Mesenchymal stem cell (in vitro differentiated cells and primary cell): ENCODE measurements around the gene AGAP1.

Experiments
- DNase-seq: peaks from one replicate; pipeline ENCODE4 v3.0.0-alpha.2; 2013
- H2AFZ ChIP-seq: one replicate; pipeline ENCODE4 v1.6.1; 2013; ENCODE audit warnings: low read depth, mild to moderate bottlenecking, control low read depth, inconsistent platforms, low read length, moderate library complexity
- H2AK5ac ChIP-seq: 2 replicates; pipeline ENCODE4 v1.6.1; 2013; ENCODE audit warnings: low read length, moderate library complexity, mild to moderate bottlenecking, inconsistent platforms; ENCODE audit not compliant: severe bottlenecking
- H2BK120ac ChIP-seq: one replicate; pipeline ENCODE4 v1.6.1; 2013; ENCODE audit warnings: low read depth, mild to moderate bottlenecking, inconsistent platforms, low read length, moderate library complexity
- H2BK12ac ChIP-seq, 2 experiments: one replicate each; pipeline ENCODE4 v1.6.1; 2013; ENCODE audit warnings: inconsistent platforms in 2 of 2, low read length in 2 of 2, mild to moderate bottlenecking in 2 of 2, moderate library complexity in 2 of 2, control low read depth in 1 of 2
- H2BK15ac ChIP-seq: one replicate; pipeline ENCODE4 v1.6.1; 2013; ENCODE audit warnings: mild to moderate bottlenecking, low read depth, inconsistent platforms; ENCODE audit not compliant: poor library complexity, severe bottlenecking
- H2BK5ac ChIP-seq: 2 replicates; pipeline ENCODE4 v1.6.1; 2013; ENCODE audit warnings: low read depth, mild to moderate bottlenecking, low read length, control low read depth, inconsistent platforms; ENCODE audit not compliant: poor library complexity, severe bottlenecking
- H3K14ac ChIP-seq, 2 experiments: one replicate each; pipeline ENCODE4 v1.6.1; 2013; ENCODE audit warnings: inconsistent platforms in 2 of 2, low read length in 2 of 2, control low read depth in 1 of 2, mild to moderate bottlenecking in 1 of 2, moderate library complexity in 1 of 2
- H3K18ac ChIP-seq, 2 experiments: one replicate each; pipeline ENCODE4 v1.6.1; 2013; ENCODE audit warnings: inconsistent platforms in 2 of 2, low read length in 2 of 2, control low read depth in 1 of 2, low read depth in 1 of 2, mild to moderate bottlenecking in 1 of 2
- H3K23ac ChIP-seq, 2 experiments: one replicate each; pipeline ENCODE4 v1.6.1; 2013; ENCODE audit warnings: inconsistent platforms in 2 of 2, low read length in 2 of 2, mild to moderate bottlenecking in 2 of 2, moderate library complexity in 2 of 2, control low read depth in 1 of 2
- H3K27ac ChIP-seq: 2 replicates; pipeline ENCODE4 v1.5.1; 2013; ENCODE audit warnings: mild to moderate bottlenecking, moderate library complexity, low read length, control low read depth, inconsistent platforms; ENCODE audit not compliant: poor library complexity, severe bottlenecking
- H3K27me3 ChIP-seq, 2 experiments: 2 replicates each; pipeline versions ENCODE4 v1.6.1 to v1.7.0; 2013; ENCODE audit warnings: low read length in 2 of 2, mild to moderate bottlenecking in 2 of 2, moderate library complexity in 2 of 2, control low read depth in 1 of 2, inconsistent platforms in 1 of 2; ENCODE audit not compliant: control insufficient read depth in 1 of 2, insufficient read depth in 1 of 2
- H3K36me3 ChIP-seq, 2 experiments: 2 replicates each; pipeline versions ENCODE4 v1.6.1 to v1.7.0; 2013; ENCODE audit warnings: low read length in 2 of 2, control low read depth in 1 of 2, inconsistent platforms in 1 of 2, low read depth in 1 of 2, mild to moderate bottlenecking in 1 of 2; ENCODE audit not compliant: insufficient read depth in 2 of 2, control insufficient read depth in 1 of 2
- H3K4ac ChIP-seq, 2 experiments: one replicate each; pipeline ENCODE4 v1.6.1; 2013; ENCODE audit warnings: inconsistent platforms in 2 of 2, low read length in 2 of 2, mild to moderate bottlenecking in 2 of 2, moderate library complexity in 2 of 2, control low read depth in 1 of 2, low read depth in 1 of 2
- H3K4me1 ChIP-seq: 2 replicates; pipeline ENCODE4 v1.6.1; 2013; ENCODE audit warnings: low read depth, low read length, control low read depth; ENCODE audit not compliant: control insufficient read depth, insufficient read depth
- H3K4me2 ChIP-seq: 2 replicates; pipeline ENCODE4 v1.6.1; 2013; ENCODE audit warnings: low read length, mild to moderate bottlenecking, inconsistent platforms; ENCODE audit not compliant: poor library complexity, severe bottlenecking
- H3K4me3 ChIP-seq, 2 experiments: 2 replicates each; pipeline versions ENCODE4 v1.5.1 to v1.7.0; 2013; ENCODE audit warnings: low read length in 2 of 2, mild to moderate bottlenecking in 2 of 2, control low read depth in 1 of 2, low read depth in 1 of 2; ENCODE audit not compliant: insufficient read depth in 1 of 2
- H3K79me1 ChIP-seq: replicated peaks from 2 replicates; pipeline ENCODE4 v1.6.1; 2013; ENCODE audit warnings: mild to moderate bottlenecking, control low read depth, low read length, inconsistent platforms; ENCODE audit not compliant: poor library complexity, severe bottlenecking
- H3K9ac ChIP-seq: 2 replicates; pipeline ENCODE4 v1.7.0; 2013; ENCODE audit warnings: mild to moderate bottlenecking, low read length, moderate library complexity
- H3K9me3 ChIP-seq: 2 replicates; pipeline ENCODE4 v1.7.0; 2013; ENCODE audit warnings: mild to moderate bottlenecking, low read length; ENCODE audit not compliant: control insufficient read depth
- H4K8ac ChIP-seq: one replicate; pipeline ENCODE4 v1.6.1; 2013; ENCODE audit warnings: inconsistent platforms, mild to moderate bottlenecking, low read length, moderate library complexity
- H4K91ac ChIP-seq: one replicate; pipeline ENCODE4 v1.6.1; 2013; ENCODE audit warnings: mild to moderate bottlenecking, low read length, inconsistent platforms
- WGBS: methylation state at CpG from one replicate; pipeline ENCODE4 v1.1.7; 2013; ENCODE audit warnings: mixed read lengths; 5-methylcytosine and 5-hydroxymethylcytosine counted together

AGAP1 gene

DNA sequence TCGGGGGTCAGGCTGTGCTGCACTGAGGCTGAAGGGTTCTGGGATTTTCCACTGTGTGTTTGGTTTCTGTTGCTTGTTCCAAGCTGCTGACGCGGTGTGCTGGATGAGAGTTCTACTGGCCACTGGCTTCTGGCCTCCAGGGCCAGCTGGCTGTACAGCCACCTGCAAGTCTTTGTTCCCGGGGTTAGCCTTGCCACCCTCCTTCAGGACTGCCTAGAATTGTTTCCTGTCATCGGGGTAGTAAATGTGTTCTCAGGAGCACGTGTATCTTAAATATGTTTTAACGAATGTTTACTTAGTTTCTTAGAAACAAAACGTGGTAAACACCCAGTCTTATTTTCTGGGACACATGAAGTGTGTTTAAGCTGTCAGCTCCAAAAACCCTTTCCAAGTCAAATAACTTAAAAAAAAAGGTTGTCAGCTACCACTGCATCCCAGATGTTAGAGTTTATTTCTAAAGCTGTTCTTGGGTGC lies 231.2 kb downstream of the AGAP1 start:
- Histone ChIP-seq H3K14ac (no peak overlapping the region), H3K27me3 (no peaks in the 10 kb centered on the region), H3K18ac (no peak overlapping the region), H3K9me3 (no peaks in the 10 kb centered on the region), H3K79me1 (peaks cover 42% of the 10 kb centered on the region), H3K4me3 (peak overlapping the region in 1 of 2 experiments; percentile 59), H2AFZ (no peak overlapping the region), H2BK12ac (no peak overlapping the region), H3K27ac (no peak overlapping the region), H4K8ac (no peak overlapping the region), H2BK5ac (no peak overlapping the region), H3K36me3 (peaks cover 11 to 27% of the 10 kb centered on the region in 2 experiments), H3K23ac (peak overlapping the region in 1 of 2 experiments; percentile 65), H3K9ac (peak overlapping the region; percentile 78), H2BK15ac (no peak overlapping the region), H3K4me1 (peaks cover 8% of the 10 kb centered on the region), H3K4ac (no peak overlapping the region), H2BK120ac (no peak overlapping the region), H3K4me2 (no peak overlapping the region), H4K91ac (no peak overlapping the region), H2AK5ac (no peak overlapping the region)
- WGBS, result 91% methylated on average over 5 of the region's 8 CpGs
- DNase-seq, result peak; percentile 24

- Histone ChIP-seq H2BK5ac (no peak overlapping the region), H3K4ac (no peak overlapping the region), H3K9ac (peak overlapping the region; percentile 78), H3K4me1 (peaks cover 8% of the 10 kb centered on the region), H3K18ac (no peak overlapping the region), H3K27me3 (no peaks in the 10 kb centered on the region), H3K4me3 (no peak overlapping the region), H2BK15ac (no peak overlapping the region), H4K8ac (no peak overlapping the region), H3K79me1 (peaks cover 40% of the 10 kb centered on the region), H3K9me3 (no peaks in the 10 kb centered on the region), H3K14ac (no peak overlapping the region), H3K36me3 (peaks cover 11 to 27% of the 10 kb centered on the region in 2 experiments), H4K91ac (no peak overlapping the region), H3K27ac (no peak overlapping the region), H3K23ac (no peak overlapping the region), H2BK12ac (no peak overlapping the region), H2AFZ (no peak overlapping the region), H2AK5ac (no peak overlapping the region), H2BK120ac (no peak overlapping the region), H3K4me2 (no peak overlapping the region)
- DNase-seq, result no peak
- 97% methylated on average over 4 of the region's 4 CpGs for WGBS
These were observed 232.0 kb downstream of the AGAP1 start for GRCh38 chr2:235725841-235726240.

GRCh38 chr2:235726554-235726953 lies 232.7 kb downstream of the AGAP1 start:
- Histone ChIP-seq H3K9me3 (no peaks in the 10 kb centered on the region), H4K8ac (no peak overlapping the region), H2AK5ac (no peak overlapping the region), H3K4ac (no peak overlapping the region), H3K9ac (no peak overlapping the region), H3K4me1 (peaks cover 8% of the 10 kb centered on the region), H3K36me3 (peaks cover 11 to 22% of the 10 kb centered on the region in 2 experiments), H4K91ac (no peak overlapping the region), H2AFZ (no peak overlapping the region), H3K14ac (no peak overlapping the region), H3K4me2 (no peak overlapping the region), H3K27me3 (no peaks in the 10 kb centered on the region), H2BK120ac (no peak overlapping the region), H2BK5ac (no peak overlapping the region), H2BK12ac (no peak overlapping the region), H3K23ac (no peak overlapping the region), H3K18ac (no peak overlapping the region), H2BK15ac (no peak overlapping the region), H3K4me3 (no peak overlapping the region), H3K27ac (no peak overlapping the region), H3K79me1 (peaks cover 42% of the 10 kb centered on the region)
- DNase-seq, result no peak
- WGBS, result 99% methylated on average over 5 of the region's 5 CpGs

- Histone ChIP-seq H2BK12ac (no peak overlapping the region), H2AK5ac (no peak overlapping the region), H2BK15ac (no peak overlapping the region), H4K91ac (no peak overlapping the region), H3K79me1 (peaks cover 41% of the 10 kb centered on the region), H3K4ac (no peak overlapping the region), H3K14ac (no peak overlapping the region), H2AFZ (no peak overlapping the region), H3K4me1 (peaks cover 8% of the 10 kb centered on the region), H3K9ac (no peak overlapping the region), H3K4me2 (no peak overlapping the region), H2BK120ac (no peak overlapping the region), H2BK5ac (no peak overlapping the region), H3K36me3 (peaks cover 11 to 16% of the 10 kb centered on the region in 2 experiments), H3K9me3 (no peaks in the 10 kb centered on the region), H4K8ac (no peak overlapping the region), H3K23ac (no peak overlapping the region), H3K27me3 (no peaks in the 10 kb centered on the region), H3K4me3 (no peak overlapping the region), H3K27ac (no peak overlapping the region), H3K18ac (no peak overlapping the region)
- 83% methylated on average over 5 of the region's 5 CpGs for WGBS
- no peak for DNase-seq
These were observed 233.3 kb downstream of the AGAP1 start for GRCh38 chr2:235727174-235727573.
